SK-N-SH treated with all-trans-retinoic acid at 6 μM for 48 hours (cell line): ENCODE measurements around the gene NXPH4.

Experiments
- ATAC-seq: fragments of 200-7000 bp; cut with Tn5 transposase; 3 replicates; pipeline ENCODE4 v1.9.1; 2020; ENCODE audit warnings: mild to moderate bottlenecking, moderate library complexity
- ARNTL ChIP-seq: fragments of 450-650 bp; formaldehyde crosslinking; IDR thresholded peaks from 2 replicates; pipeline ENCODE4 v1.5.0; 2020; ENCODE audit warnings: low read depth, mild to moderate bottlenecking, moderate library complexity, borderline replicate concordance
- ESRRG ChIP-seq: fragments of 250-450 bp; sonication (Bioruptor Pico); IDR thresholded peaks from 2 replicates; pipeline ENCODE4 v1.6.1; 2021; ENCODE audit warnings: mild to moderate bottlenecking
- ISL1 ChIP-seq: fragments of 250-450 bp; sonication (Bioruptor Pico); IDR thresholded peaks from 2 replicates; pipeline ENCODE4 v2.1.2; 2022; ENCODE audit warnings: mild to moderate bottlenecking, moderate library complexity
- OSR1 ChIP-seq: fragments of 250-450 bp; sonication (Bioruptor Pico); IDR thresholded peaks from 2 replicates; pipeline ENCODE4 v1.8.0; 2022; ENCODE audit warnings: moderate library complexity, mild to moderate bottlenecking, inconsistent platforms
- PPARA ChIP-seq: fragments of 250-450 bp; sonication (Bioruptor Pico); IDR thresholded peaks from 2 replicates; pipeline ENCODE4 v1.5.0; 2020; ENCODE audit warnings: mild to moderate bottlenecking, borderline replicate concordance
- RARB ChIP-seq: fragments of 250-450 bp; sonication (Bioruptor Pico); IDR thresholded peaks from 2 replicates; pipeline ENCODE4 v1.8.0; 2021; ENCODE audit warnings: mild to moderate bottlenecking, moderate library complexity
- SNAI2 ChIP-seq: fragments of 250-450 bp; sonication (Bioruptor Pico); IDR thresholded peaks from 2 replicates; pipeline ENCODE4 v1.5.0; 2020; ENCODE audit warnings: mild to moderate bottlenecking, moderate library complexity
- TCF4 ChIP-seq: fragments of 250-450 bp; sonication (Bioruptor Pico); IDR thresholded peaks from 2 replicates; pipeline ENCODE4 v1.8.0; 2021; ENCODE audit warnings: mild to moderate bottlenecking, moderate library complexity, borderline replicate concordance
- TOX ChIP-seq: fragments of 250-450 bp; sonication (Bioruptor Pico); IDR thresholded peaks from 2 replicates; pipeline ENCODE4 v1.8.0; 2021; ENCODE audit warnings: mild to moderate bottlenecking, moderate library complexity, borderline replicate concordance
- ZC3H10 ChIP-seq: fragments of 250-450 bp; sonication (Bioruptor Pico); IDR thresholded peaks from 2 replicates; pipeline ENCODE4 v1.5.1; 2021; ENCODE audit warnings: mild to moderate bottlenecking, moderate library complexity
- ZFP3 ChIP-seq: fragments of 250-450 bp; sonication (Bioruptor Pico); IDR thresholded peaks from 2 replicates; pipeline ENCODE4 v1.5.0; 2020; ENCODE audit warnings: mild to moderate bottlenecking, moderate library complexity
- ZNF565 ChIP-seq: fragments of 450-650 bp; formaldehyde crosslinking; conservative IDR thresholded peaks from 2 replicates; pipeline ENCODE4 v1.5.0; 2020; ENCODE audit warnings: low read depth, mild to moderate bottlenecking, moderate library complexity
- ZNF70 ChIP-seq: fragments of 450-650 bp; formaldehyde crosslinking; IDR thresholded peaks from 2 replicates; pipeline ENCODE4 v1.5.0; 2020; ENCODE audit warnings: mild to moderate bottlenecking, moderate library complexity
- ZNF8 ChIP-seq: fragments of 450-650 bp; formaldehyde crosslinking; IDR thresholded peaks from 2 replicates; pipeline ENCODE4 v1.5.0; 2020; ENCODE audit warnings: mild to moderate bottlenecking, moderate library complexity
- TF ChIP-seq, protein P1 (sequence below): fragments of 250-450 bp; sonication (Bioruptor Pico); IDR thresholded peaks from 2 replicates; pipeline ENCODE4 v1.5.1; 2021; ENCODE audit warnings: mild to moderate bottlenecking, moderate library complexity
- TF ChIP-seq, protein P2 (sequence below): fragments of 250-450 bp; sonication (Bioruptor Pico); IDR thresholded peaks from 2 replicates; pipeline ENCODE4 v1.5.1; 2020; ENCODE audit warnings: low read depth, mild to moderate bottlenecking, moderate library complexity
- TF ChIP-seq, protein P3 (sequence below): fragments of 250-450 bp; sonication (Bioruptor Pico); IDR thresholded peaks from 2 replicates; pipeline ENCODE4 v1.8.0; 2021; ENCODE audit warnings: low read depth, mild to moderate bottlenecking, moderate library complexity, borderline replicate concordance
- TF ChIP-seq, protein P4 (sequence below): fragments of 250-450 bp; sonication (Bioruptor Pico); IDR thresholded peaks from 2 replicates; pipeline ENCODE4 v1.5.0; 2020; ENCODE audit warnings: mild to moderate bottlenecking, moderate library complexity
- TF ChIP-seq, protein P5 (sequence below): fragments of 250-450 bp; sonication (Bioruptor Pico); IDR thresholded peaks from 2 replicates; pipeline ENCODE4 v1.8.0; 2020; ENCODE audit warnings: mild to moderate bottlenecking, moderate library complexity, borderline replicate concordance

Gene NXPH4

DNA sequence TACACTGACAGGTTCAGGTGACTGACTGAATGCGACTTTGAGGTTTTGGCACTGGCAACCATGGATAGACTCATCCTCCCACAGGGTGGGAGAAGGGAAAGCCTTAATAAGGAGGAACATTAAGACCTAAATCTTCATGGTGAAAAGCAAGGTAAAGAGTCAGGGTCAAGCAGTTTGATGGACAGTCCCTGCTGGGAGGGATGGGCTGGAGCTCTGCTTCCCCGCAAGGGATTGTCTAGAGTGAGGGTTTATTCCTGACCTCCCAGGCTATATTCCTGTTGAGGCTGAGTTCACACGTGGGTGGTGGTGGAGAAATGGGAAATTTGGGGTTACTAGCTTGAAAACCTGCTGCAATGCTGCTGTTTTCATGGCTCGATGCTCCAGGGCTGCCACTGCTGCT, 43.8 kb downstream of the NXPH4 start:
- no peak for ATAC-seq
- TF ChIP-seq, protein P1, sequence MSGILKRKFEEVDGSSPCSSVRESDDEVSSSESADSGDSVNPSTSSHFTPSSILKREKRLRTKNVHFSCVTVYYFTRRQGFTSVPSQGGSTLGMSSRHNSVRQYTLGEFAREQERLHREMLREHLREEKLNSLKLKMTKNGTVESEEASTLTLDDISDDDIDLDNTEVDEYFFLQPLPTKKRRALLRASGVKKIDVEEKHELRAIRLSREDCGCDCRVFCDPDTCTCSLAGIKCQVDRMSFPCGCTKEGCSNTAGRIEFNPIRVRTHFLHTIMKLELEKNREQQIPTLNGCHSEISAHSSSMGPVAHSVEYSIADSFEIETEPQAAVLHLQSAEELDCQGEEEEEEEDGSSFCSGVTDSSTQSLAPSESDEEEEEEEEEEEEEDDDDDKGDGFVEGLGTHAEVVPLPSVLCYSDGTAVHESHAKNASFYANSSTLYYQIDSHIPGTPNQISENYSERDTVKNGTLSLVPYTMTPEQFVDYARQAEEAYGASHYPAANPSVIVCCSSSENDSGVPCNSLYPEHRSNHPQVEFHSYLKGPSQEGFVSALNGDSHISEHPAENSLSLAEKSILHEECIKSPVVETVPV (CRISPR knock-in tag) = no peak
- no peak for TF ChIP-seq OSR1 (CRISPR knock-in tag)
- TF ChIP-seq SNAI2 (CRISPR knock-in tag) = no peak
- TF ChIP-seq, protein P2, sequence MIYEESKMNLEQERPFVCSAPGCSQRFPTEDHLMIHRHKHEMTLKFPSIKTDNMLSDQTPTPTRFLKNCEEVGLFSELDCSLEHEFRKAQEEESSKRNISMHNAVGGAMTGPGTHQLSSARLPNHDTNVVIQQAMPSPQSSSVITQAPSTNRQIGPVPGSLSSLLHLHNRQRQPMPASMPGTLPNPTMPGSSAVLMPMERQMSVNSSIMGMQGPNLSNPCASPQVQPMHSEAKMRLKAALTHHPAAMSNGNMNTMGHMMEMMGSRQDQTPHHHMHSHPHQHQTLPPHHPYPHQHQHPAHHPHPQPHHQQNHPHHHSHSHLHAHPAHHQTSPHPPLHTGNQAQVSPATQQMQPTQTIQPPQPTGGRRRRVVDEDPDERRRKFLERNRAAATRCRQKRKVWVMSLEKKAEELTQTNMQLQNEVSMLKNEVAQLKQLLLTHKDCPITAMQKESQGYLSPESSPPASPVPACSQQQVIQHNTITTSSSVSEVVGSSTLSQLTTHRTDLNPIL = no peak
- TF ChIP-seq TOX (CRISPR knock-in tag) = no peak
- TF ChIP-seq ZNF70 (CRISPR knock-in tag) = no peak
- TF ChIP-seq, protein P3, sequence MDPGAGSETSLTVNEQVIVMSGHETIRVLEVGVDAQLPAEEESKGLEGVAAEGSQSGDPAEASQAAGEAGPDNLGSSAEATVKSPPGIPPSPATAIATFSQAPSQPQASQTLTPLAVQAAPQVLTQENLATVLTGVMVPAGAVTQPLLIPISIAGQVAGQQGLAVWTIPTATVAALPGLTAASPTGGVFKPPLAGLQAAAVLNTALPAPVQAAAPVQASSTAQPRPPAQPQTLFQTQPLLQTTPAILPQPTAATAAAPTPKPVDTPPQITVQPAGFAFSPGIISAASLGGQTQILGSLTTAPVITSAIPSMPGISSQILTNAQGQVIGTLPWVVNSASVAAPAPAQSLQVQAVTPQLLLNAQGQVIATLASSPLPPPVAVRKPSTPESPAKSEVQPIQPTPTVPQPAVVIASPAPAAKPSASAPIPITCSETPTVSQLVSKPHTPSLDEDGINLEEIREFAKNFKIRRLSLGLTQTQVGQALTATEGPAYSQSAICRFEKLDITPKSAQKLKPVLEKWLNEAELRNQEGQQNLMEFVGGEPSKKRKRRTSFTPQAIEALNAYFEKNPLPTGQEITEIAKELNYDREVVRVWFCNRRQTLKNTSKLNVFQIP (CRISPR knock-in tag) = no peak
- TF ChIP-seq ZC3H10 = no peak
- no peak for TF ChIP-seq PPARA (CRISPR knock-in tag)
- no peak for TF ChIP-seq ESRRG
- no peak for TF ChIP-seq ZNF565 (CRISPR knock-in tag)
- TF ChIP-seq TCF4 = no peak
- no peak for TF ChIP-seq ZFP3
- TF ChIP-seq, protein P4, sequence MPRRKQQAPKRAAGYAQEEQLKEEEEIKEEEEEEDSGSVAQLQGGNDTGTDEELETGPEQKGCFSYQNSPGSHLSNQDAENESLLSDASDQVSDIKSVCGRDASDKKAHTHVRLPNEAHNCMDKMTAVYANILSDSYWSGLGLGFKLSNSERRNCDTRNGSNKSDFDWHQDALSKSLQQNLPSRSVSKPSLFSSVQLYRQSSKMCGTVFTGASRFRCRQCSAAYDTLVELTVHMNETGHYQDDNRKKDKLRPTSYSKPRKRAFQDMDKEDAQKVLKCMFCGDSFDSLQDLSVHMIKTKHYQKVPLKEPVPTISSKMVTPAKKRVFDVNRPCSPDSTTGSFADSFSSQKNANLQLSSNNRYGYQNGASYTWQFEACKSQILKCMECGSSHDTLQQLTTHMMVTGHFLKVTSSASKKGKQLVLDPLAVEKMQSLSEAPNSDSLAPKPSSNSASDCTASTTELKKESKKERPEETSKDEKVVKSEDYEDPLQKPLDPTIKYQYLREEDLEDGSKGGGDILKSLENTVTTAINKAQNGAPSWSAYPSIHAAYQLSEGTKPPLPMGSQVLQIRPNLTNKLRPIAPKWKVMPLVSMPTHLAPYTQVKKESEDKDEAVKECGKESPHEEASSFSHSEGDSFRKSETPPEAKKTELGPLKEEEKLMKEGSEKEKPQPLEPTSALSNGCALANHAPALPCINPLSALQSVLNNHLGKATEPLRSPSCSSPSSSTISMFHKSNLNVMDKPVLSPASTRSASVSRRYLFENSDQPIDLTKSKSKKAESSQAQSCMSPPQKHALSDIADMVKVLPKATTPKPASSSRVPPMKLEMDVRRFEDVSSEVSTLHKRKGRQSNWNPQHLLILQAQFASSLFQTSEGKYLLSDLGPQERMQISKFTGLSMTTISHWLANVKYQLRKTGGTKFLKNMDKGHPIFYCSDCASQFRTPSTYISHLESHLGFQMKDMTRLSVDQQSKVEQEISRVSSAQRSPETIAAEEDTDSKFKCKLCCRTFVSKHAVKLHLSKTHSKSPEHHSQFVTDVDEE (CRISPR knock-in tag) = no peak
- TF ChIP-seq ZNF8 (CRISPR knock-in tag) = no peak
- TF ChIP-seq, protein P5, sequence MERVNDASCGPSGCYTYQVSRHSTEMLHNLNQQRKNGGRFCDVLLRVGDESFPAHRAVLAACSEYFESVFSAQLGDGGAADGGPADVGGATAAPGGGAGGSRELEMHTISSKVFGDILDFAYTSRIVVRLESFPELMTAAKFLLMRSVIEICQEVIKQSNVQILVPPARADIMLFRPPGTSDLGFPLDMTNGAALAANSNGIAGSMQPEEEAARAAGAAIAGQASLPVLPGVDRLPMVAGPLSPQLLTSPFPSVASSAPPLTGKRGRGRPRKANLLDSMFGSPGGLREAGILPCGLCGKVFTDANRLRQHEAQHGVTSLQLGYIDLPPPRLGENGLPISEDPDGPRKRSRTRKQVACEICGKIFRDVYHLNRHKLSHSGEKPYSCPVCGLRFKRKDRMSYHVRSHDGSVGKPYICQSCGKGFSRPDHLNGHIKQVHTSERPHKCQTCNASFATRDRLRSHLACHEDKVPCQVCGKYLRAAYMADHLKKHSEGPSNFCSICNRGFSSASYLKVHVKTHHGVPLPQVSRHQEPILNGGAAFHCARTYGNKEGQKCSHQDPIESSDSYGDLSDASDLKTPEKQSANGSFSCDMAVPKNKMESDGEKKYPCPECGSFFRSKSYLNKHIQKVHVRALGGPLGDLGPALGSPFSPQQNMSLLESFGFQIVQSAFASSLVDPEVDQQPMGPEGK = no peak
- TF ChIP-seq ARNTL = no peak
- TF ChIP-seq RARB = no peak
- no peak for TF ChIP-seq ISL1 (CRISPR knock-in tag)

DNA sequence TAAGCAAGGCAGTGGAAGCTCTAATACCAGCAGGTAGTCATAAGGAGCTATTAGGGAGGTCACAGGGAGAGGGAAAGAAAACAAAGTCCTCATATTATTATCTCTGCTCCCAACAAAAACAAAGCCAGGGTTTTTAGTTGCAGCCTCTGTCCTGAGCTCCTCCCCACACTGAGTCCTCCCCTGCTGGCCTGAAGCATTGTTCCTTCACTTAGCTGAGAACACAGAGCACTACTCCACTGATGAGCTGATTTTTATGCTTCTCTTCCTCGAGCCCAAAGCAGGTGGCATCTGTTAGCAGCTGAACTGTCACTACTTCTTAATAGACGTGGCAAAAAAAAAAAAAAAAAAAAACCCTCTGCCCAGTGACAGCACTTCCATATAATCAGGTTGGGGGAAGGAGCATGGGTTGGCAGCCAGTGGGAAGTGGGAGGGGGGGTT, 44.9 kb downstream of the NXPH4 start:
- no peak for TF ChIP-seq RARB
- no peak for TF ChIP-seq PPARA (CRISPR knock-in tag)
- TF ChIP-seq, protein P4 (CRISPR knock-in tag) = no peak
- TF ChIP-seq, protein P1 (CRISPR knock-in tag) = no peak
- ATAC-seq = no peak
